HFF-Myc (cell line): ENCODE data around the gene PPM1M.

Experiments used
- DNase-seq: peaks from one replicate; pipeline ENCODE4 v3.0.0-alpha.2; 2011; ENCODE audit warnings: low read depth; ENCODE audit errors: extremely low read depth
- H3K4me3 ChIP-seq: replicated peaks from 2 replicates; pipeline ENCODE4 v1.5.1; 2011; ENCODE audit warnings: low read depth, mild to moderate bottlenecking, control low read depth, low read length
- TF ChIP-seq, protein P1 (sequence below): IDR thresholded peaks from 2 replicates; pipeline ENCODE4 v1.5.1; 2012; ENCODE audit warnings: mild to moderate bottlenecking, low read depth, low read length, control low read depth; ENCODE audit errors: missing control alignments

The PPM1M gene

DNA sequence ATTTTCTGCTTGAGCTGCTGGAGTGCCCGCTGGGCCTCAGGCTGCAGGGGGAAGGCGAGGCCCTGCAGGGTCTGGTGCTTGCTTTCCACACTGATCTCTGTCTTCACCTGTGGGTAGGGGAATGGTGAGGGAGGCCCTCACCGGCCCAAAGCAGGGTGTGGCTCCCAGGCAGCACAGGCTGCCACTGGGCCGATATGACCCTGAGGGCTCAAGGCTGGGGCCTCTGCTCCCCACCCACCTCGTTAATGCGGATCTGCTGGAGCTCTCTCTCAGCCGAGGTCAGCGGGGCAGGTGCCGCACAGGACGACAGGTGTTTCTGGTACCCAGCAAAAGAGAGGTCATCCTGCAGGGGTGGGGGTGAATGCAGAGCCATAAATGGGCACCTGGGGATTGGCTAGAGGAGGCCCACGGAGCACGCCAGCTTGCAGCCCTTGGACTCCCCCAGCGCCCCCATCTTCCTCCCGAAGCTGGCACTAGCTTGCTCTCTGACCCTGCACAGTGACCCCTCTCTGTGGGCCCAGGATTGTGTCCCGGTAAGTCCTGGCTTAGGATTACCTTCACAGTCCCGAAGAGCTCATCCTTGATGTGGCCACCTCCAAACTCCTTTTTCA lies 14.6 kb upstream of the PPM1M start:
- TF ChIP-seq, protein P1, sequence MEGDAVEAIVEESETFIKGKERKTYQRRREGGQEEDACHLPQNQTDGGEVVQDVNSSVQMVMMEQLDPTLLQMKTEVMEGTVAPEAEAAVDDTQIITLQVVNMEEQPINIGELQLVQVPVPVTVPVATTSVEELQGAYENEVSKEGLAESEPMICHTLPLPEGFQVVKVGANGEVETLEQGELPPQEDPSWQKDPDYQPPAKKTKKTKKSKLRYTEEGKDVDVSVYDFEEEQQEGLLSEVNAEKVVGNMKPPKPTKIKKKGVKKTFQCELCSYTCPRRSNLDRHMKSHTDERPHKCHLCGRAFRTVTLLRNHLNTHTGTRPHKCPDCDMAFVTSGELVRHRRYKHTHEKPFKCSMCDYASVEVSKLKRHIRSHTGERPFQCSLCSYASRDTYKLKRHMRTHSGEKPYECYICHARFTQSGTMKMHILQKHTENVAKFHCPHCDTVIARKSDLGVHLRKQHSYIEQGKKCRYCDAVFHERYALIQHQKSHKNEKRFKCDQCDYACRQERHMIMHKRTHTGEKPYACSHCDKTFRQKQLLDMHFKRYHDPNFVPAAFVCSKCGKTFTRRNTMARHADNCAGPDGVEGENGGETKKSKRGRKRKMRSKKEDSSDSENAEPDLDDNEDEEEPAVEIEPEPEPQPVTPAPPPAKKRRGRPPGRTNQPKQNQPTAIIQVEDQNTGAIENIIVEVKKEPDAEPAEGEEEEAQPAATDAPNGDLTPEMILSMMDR, result no peak
- no peak for DNase-seq
- no peak overlapping the region for H3K4me3 ChIP-seq

DNA sequence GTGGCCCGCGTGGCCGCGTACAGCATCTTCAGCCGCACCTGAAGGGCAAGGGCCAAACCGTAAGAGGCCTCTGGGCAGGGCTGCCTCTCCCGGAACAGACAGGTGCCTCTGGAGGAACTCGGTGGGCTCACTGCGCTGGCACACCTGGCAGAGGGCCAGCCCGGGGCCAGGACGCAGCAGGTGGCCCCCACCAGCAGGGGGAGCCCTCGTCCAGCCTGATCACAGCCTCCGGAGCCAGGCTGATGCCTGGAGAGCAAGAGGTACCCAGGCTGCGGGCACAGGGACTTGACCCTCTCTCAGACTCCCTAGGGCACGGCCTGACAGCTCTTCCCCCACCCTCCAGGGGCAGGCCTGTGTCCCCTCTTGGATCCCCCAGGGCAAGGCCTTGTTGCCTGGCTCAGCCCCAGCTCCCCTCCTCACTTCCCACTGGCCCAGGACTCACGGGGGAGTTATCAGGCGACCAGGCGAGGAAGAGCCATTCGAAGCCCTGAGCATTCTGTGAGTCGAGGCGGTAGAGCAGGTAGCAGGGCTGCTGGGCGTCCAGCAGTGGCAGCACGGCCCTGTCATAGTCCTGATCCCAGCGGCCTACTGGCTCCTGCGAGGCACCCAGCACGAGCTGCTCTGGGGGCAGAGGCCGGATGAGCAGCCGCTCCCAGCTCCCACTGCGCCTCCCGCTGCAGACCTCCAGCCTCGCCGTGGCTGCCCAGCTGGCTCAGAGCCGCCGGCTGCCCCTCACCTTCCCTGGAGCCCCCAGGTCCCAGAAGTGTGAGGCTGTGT lies 13.9 kb upstream of the PPM1M start:
- no peak overlapping the region for H3K4me3 ChIP-seq
- DNase-seq, result no peak
- TF ChIP-seq, protein P1, result peak; percentile 93

DNA sequence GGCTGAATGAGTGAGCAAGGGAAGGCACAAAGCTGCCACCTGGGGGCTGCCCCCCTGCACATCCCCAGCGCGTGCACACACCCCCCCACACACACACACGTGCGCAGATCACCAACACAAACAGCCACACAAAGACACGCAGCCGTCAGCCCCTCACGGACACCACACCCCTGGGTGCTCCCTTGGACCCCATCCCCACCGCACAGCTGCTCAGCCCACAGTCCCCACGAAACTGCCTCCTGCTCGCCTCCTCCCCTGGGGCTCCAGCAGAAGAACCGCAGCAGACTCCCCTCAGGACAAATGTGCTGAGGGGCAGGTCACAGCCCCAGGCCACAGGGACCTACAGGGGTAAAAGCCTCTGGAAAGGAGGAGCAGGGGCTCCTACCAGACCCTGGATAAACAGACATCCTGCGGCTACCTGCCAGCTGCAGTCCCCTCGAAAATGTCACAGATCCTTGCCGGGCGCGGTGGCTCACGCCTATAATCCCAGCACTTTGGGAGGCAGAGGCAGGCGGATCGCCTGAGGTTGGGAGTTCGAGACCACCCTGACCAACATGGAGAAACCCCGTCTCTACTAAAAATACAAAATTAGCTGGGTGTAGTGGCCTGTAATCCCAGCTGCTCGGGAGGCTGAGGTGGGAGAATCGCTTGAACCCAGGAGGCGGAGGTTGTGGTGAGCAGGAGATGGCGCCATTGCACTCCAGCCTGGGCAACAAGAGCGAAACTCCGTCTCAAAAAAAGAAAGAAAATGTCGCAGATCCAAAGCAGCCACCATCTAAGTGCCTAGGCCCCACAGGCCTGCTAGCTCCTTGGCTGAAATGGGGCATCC lies 13.1 kb upstream of the PPM1M start:
- DNase-seq, result no peak
- TF ChIP-seq, protein P1, result peak; percentile 17
- H3K4me3 ChIP-seq, result no peak overlapping the region

DNA sequence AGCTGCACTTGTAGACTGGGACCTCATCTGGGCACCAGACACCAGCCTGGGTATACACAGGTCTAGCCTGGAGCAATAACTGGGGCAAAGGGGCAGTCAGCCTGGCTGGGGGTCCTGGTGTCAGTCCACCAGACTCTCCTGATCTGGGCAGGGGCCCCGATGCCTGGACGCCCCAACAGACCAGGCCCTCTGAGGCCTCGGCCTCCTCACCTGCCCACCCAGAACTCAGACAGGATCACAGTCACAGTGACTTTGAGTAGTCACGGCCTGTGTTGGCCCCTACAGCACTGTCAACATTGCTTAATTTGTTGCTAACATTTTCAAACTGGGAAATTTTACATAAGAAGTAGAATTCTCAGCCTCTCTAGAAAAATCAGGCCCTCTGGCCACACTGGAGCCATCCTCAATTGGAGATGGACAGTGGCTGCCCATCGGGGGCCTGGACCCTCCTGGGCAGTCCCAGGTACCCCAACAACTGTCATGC lies 12.4 kb upstream of the PPM1M start:
- DNase-seq, result no peak
- TF ChIP-seq, protein P1, result no peak
- no peak overlapping the region for H3K4me3 ChIP-seq

DNA sequence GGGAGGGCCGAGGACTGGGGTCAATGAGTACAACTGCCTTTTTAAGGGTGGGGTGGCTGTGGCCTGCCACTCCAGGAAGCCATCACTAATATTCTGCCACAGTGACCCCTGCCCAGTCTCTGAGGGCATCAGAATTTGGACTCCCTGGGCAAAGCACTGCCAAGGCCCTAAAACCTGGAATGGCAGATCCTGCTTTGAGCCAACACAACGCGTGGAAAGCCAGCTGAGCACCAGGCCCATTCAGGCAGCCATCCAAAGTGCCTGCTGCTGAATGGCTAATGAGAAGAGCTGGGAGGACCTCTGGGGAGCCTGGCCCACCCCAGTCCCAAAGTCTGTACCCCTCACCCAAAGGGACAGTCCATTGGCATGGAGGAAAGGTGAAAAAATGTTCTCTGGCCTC lies 11.6 kb upstream of the PPM1M start:
- TF ChIP-seq, protein P1, result no peak
- no peak overlapping the region for H3K4me3 ChIP-seq
- DNase-seq, result no peak

DNA sequence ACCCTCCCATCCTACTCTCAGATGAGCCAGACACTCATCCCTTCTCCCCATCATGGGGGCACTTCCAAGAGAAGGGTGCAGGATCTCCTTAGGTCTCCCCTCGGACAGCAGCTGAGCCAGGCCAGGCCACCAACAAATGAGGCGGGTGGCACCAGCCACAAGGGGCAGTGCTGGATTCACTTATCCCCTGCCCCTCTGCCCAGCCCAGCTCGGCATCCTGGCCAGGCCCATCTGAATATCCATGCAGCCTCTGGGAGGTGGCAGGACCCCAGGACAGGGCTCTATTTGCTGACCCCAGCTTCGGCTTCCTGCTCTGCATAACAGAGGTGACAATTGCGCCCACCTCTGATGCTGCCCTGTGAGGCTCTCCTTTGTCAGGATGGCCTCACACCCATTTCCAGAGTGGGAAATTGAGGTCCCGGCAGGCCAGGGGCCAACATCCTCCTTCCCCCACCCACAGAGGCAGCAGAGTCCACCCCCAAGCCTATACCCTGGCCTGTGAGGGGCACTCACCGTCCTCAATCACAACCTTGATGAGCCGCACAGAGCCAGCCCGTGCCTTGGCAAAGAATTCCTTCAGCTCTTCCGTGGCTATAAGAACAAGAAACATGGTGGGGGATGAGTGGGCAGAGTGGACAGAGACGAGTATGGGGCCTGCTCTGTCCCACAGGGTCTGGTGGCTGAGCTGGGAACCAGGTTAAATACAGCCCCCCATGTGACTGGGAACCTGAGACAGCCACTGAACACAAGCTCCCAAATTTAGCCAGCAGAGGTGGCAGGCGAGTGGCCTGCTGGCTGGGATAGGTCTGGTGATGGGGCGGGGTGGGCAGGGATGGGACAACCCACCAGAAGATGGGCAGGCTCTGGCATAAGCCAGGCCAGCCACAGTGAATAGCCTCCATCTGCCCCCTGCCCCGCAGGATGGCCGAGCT lies 10.8 kb upstream of the PPM1M start:
- H3K4me3 ChIP-seq, result no peak overlapping the region
- no peak for DNase-seq
- TF ChIP-seq, protein P1, result no peak
